ENCODE results near the gene NREP.

The NREP gene

GRCh38 chr5:111756581-111757354, at the start of gene NREP:
Gene NREP, minus strand, starts transcription at chr5:111757194. Its CDS starts 1,422 bp downstream, at chr5:111755772.
- DNase-seq: peak; percentile 25 to 51

DNA sequence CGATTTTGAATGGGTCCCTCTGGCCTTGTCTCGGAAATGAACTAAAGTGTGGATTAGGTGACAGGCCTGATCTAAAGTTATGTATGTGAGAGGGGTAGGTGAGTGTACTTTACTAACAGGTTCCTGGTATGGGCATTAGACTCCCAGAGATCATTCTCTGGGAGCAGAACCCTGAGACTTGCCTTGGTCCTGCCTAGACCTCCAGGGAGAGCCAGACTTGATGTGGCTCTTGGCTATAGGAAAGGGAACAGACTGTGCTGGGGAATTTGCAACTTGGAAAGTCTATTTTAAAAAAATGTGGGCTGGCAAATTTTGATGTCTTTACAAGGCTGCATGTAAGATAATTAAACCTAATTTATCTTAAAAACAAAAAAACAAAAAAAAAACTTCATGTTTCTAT, 49.8 kb upstream of the NREP start:
- DNase-seq: no peak

DNA sequence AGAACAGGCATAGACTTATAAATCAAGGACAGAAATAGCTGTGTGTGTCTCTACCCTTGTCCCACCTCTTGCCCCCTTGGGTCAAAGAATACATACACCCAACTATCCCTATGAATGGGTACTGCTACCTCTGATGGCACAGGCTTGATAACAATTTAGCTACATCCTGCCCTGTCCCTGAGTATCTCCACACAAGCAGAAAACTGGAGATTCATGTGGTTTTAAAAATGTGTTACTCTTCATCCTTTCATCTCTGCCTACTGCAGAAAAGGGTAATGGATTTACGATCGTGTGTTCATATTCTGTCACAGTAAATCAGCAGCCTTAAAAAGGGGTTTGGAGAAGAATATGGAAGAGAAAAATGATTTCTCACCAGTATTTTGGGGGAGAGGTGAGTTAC, 49.2 kb upstream of the NREP start:
- DNase-seq: no peak

DNA sequence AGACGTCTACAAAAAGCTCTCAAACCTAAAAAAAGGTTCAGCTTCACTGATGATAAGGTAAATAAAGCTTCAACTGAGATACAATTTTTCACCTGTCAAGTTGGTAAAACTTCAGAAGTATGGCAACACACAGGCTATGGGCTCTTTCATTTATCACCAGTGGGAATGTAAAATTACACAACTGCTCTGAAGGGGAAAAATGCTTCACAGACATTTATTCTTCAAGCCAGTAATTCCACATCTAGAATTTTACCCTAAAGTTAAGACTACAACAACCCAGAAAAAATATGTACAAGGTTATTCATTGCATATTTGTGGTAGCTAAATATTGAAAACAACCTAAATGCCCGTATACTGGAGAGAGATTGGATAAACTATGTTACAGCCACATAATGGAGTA, 48.1 kb upstream of the NREP start:
- DNase-seq: no peak

DNA sequence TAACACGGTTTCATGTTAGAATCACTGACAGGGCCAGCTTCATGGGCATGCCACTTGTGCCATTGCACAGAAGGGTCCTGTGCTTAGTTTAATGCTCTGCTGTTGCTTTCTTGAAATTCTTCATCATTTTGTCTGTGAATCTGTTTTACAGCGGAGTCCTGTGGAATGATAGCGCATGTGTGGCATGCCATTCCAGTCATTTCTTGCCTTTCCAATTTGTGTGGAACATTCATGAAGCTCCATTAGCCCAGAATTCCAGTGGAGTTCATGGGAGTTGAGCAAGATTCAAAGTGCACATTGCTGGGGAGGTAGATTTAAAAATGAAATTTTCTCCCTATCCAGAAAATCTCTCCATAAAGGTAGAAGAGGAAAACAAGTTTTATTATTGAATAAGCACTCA, 43.4 kb upstream of the NREP start:
- no peak for DNase-seq

- DNase-seq: no peak
Measured at GRCh38 chr5:111795142-111795541, 38.1 kb upstream of the NREP start.

DNA sequence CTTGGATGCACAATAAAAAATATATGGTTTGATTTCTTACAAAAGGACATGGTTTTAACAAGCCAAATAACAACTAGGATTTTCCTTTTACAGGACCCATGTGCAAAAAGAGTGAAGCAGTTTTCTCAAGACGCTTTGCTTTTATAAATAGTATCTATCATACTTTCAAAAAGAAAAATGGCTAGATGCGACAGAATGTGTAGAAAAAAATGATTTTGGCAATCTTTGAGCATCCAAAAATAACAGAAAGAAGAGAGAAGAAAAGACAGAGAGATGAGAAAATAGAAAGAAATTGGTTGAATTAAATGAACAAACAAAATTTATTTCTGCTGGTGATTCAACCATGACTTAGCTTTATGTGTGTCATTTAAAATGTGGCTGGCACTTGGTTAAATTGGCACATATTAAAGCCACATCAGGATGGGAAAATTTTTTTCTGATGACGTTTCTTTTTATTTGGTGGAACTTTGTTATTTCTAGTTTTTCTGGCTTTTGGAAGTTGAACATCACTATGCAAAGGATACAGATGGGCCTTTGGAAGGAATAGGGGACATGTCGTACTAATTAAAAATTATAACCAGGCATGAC, 35.6 kb upstream of the NREP start:
- no peak for DNase-seq

DNA sequence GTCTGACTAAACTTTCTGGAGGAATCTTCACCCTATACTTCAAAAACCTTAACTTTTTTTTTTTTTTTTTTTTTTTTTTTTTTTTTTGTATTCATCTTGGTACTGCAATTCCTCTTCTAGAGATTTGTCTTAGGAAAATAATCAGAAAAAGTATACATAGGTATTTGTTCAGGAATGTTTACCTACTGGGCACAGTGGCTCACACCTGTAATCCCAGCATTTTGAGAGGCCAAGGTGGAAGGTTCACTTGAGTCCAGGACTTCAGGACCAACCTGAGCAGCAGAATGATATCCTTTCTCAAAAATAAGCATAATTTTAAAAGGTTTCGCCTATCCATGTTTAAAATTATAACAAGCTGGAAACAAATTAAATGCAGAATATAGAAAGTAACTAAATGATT, 33.3 kb upstream of the NREP start:
- DNase-seq: no peak

DNA sequence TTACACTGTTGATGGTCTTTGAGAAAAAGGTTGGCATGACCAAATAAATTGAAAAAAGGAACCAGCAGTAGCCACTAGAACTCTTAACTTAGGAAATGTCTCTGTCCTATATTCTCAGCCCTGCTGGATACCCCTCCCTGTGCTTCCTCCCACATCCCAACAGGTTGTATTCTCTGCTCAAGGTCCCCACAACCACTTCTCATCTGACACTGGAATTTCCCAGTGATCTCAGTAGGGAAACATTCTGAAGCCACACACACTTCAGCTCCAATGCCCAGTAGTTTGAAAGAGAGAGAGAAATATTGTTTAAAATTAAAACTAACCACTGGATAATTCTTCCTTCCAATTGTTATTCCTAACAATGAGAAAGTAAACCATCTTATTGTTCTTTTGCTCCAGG, 30.0 kb upstream of the NREP start:
- no peak for DNase-seq

DNA sequence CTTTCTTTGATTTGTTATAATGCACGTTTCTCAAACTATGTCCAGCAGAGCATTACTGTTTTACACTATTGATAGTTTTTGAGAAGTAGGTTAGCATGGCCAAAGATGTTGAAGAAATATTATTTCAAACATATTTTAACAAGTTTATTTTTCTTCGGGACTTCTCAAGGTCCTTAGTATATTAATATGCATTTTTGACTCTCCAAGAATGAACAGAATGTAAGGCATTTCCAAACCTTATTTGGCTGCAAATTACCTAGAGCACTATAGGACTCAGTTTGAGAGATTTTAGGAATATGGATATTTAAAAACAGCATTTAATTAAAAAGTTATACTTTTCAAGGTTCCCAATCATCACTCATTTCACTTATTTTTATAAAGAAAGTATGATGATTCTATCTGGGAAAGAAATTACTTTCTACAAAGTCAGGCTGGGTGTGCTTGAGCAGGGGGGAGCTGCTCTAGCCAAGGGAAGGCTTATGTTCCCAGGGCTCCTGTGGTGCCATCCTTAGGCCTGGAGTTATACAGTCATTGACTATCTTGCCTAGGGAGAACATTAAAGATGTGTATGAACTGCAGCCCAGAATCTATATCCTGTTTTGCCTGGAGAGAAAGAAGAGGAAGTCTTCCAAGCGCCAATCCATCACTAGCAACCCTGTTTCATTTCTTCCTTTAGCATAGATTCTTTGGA, 27.6 kb upstream of the NREP start:
- no peak for DNase-seq

DNA sequence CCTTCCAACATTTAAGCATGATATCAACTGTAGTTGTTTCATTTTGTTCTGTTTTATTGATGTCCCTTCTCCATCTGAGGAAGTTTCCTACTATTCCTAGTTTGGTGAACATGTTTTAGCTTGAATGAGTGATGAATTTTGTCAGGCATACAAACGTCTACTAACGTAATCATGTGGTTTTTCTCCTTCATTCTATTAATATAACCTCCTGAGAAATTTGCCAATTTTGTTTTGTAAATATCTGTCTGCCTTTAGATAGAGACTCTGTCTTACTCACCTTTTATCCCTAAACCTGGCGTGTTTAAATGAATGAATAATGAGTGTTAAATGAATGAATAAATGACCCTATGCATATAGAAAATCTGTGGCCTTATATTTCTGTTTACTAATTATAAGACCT, 26.5 kb upstream of the NREP start:
- DNase-seq: no peak

GRCh38 chr5:111782216-111782615, 25.2 kb upstream of the NREP start:
- DNase-seq: no peak

GRCh38 chr5:111781200-111781599, 24.2 kb upstream of the NREP start:
- peak; percentile 43 to 44 for DNase-seq

GRCh38 chr5:111779922-111780292, 22.9 kb upstream of the NREP start:
- peak in 1 of 2 experiments; percentile 3 for DNase-seq

GRCh38 chr5:111779260-111779921, 22.4 kb upstream of the NREP start:
- no peak for DNase-seq

- peak; percentile 84 to 85 for DNase-seq
Measured at GRCh38 chr5:111776913-111777781, 20.2 kb upstream of the NREP start.

GRCh38 chr5:111775224-111775623, 18.2 kb upstream of the NREP start:
- DNase-seq: peak; percentile 87 to 91

GRCh38 chr5:111774525-111774924, 17.5 kb upstream of the NREP start:
- peak; percentile 82 to 86 for DNase-seq

- no peak for DNase-seq
Measured at GRCh38 chr5:111772456-111773122, 15.6 kb upstream of the NREP start.

- DNase-seq: no peak
Measured at GRCh38 chr5:111769541-111769940, 12.5 kb upstream of the NREP start.

DNA sequence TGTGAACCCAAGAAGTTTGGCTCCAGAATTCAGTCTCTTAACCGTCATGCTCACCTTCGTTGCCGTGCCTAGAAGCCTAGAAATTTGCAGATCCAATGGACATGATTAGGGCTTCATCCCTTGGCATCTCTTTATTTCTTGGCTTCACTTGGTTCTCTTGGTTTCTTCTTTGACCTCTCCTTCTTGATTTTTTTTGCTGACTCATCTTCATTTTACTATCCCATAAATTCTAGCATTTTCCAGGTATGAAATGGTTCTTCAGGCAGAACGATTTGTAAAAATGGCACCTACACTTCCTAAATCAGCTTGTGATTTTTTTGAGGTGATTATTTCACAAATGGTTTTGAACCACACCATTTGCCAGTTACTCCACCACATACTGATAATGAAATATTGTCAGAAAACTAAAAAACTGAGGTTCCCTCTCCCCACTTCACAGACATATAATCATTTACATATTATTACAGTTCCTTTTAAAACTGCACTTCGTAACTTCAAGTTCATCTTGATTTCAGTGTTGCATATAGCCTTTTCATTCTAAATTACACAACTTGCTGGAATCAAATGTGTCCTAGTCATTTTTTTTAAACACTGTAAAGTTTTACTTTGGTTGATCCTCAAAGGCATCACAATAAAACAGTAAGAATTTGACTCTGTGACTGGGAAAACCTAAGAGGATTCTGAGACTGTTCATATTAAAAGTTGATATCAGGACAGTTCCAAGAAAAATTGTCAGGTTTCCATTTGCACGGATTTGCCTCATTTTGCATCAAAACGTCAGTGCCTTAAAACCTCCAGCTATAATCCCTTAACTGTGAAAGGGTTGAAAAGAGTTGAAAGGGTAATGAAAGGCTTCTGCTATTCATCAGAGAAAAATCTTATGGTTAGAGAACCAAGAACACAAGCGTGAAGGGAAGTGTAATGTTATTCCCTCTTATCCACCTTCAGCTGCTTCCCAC, 8.9 kb upstream of the NREP start:
- DNase-seq: no peak

Measured in AML-193 (cell line).